Measurements from ENCODE around the gene MARVELD1. TPM values are rescaled to one million over a fixed set of nuclear protein-coding genes. Genes with fewer than 3 reads are reported as not detected.

MARVELD1 gene
- total and polyA plus RNA-seq, 2 of the 4 experiments (the other 2 are of a cell fraction), result 12.0 to 68.1 TPM

DNA sequence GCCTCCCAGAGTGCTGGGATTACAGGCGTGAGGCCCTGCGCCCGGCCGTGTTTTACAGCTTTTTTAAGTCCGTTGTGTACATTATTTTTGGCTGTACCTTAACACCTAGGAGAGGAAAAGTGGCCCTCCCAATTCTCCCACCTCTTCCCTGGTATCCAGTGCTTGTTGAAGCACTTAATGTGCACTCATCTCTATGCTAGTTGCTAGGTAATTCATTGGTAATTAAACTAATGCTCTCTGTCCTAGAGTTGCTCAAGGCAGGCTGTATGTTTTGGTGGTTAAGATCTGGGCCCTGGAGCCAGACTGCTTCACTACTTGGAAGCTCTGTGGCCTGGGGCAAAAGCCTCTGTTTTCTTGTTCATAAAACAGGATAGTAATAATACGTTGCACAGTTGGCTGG is 46.1 kb upstream of the MARVELD1 start:
- Histone ChIP-seq H3K79me1 (ENCODE audit: low read depth in 1 of 2, low read length in 2 of 2) (peaks cover 8 to 16% of the 10 kb centered on the region in 2 experiments), H3K4me2 (ENCODE audit: low read depth, low read length) (no peak overlapping the region), H3K4ac (ENCODE audit: low read depth, low read length) (no peak overlapping the region), H4K20me1 (ENCODE audit: insufficient read depth, low read length) (no peaks in the 10 kb centered on the region), H3K18ac (ENCODE audit: low read depth, low read length) (no peak overlapping the region), H2AK9ac (replicated peaks; ENCODE audit: low read depth, low read length, poor library complexity) (no peak overlapping the region), H3K23ac (ENCODE audit: low read depth, low read length) (no peak overlapping the region), H3K27me3 (ENCODE audit: control insufficient read depth, insufficient read depth, low read length) (no peaks in the 10 kb centered on the region), H4K5ac (ENCODE audit: low read depth, low read length) (no peak overlapping the region), H3K14ac (replicated peaks; ENCODE audit: low read depth, low read length) (no peak overlapping the region), H4K8ac (ENCODE audit: low read depth in 2 of 2, low read length in 2 of 2) (no peak overlapping the region), H3K27ac (ENCODE audit: insufficient read depth, low read length) (no peak overlapping the region), H2AK5ac (ENCODE audit: low read depth, low read length) (no peak overlapping the region), H4K91ac (ENCODE audit: insufficient read depth, low read depth, low read length) (no peak overlapping the region), H2BK15ac (ENCODE audit: low read depth, low read length) (no peak overlapping the region), H3K56ac (ENCODE audit: extremely low read depth, insufficient read depth, low read length) (no peak overlapping the region), H2BK120ac (ENCODE audit: low read depth, low read length) (no peak overlapping the region), H3K9me3 (ENCODE audit: control insufficient read depth, insufficient read depth, low read length) (no peaks in the 10 kb centered on the region), H3K4me3 (ENCODE audit: insufficient read depth, low read depth, low read length) (no peak overlapping the region), H3K4me1 (ENCODE audit: control insufficient read depth, insufficient read depth, low read length) (no peaks in the 10 kb centered on the region), H2AFZ (replicated peaks; ENCODE audit: low read length, poor library complexity) (no peak overlapping the region), H2BK20ac (ENCODE audit: low read depth, low read length) (no peak overlapping the region), H3K9me1 (ENCODE audit: insufficient read depth, low read length) (no peaks in the 10 kb centered on the region), H2BK5ac (ENCODE audit: low read depth, low read length, poor library complexity, severe bottlenecking) (no peak overlapping the region), H3K36me3 (ENCODE audit: control insufficient read depth, insufficient read depth, low read length) (peaks cover 48% of the 10 kb centered on the region), H3K9ac (ENCODE audit: low read depth, low read length) (no peak overlapping the region)
- ATAC-seq (ENCODE audit: low read depth), result no peak
- dilution Hi-C loops (cut with HindIII; ENCODE audit: low sequenced_read_pairs, unreplicated experiment), result no loop called here
- in situ Hi-C loops (cut with MboI; ENCODE audit: low sequenced_read_pairs), result no loop called here
- BruUV-seq (replicated peaks), result no TSS peak
- intact Hi-C loops (cut with micrococcal nuclease), result no loop called here
- POLR2A ChIA-PET (ENCODE audit: unreplicated experiment), result no interaction called here
- CTCF ChIA-PET, result interaction anchor here (1.2 kb wide), 1 partner anchor 58 kb away, joined by 7 read pairs; no protein-coding TSS in a partner anchor
- TF ChIP-seq MAZ (IDR thresholded peaks at IDR 0.05; ENCODE audit: borderline replicate concordance, low read depth, low read length) (no peak), MAFK (IDR thresholded peaks at IDR 0.05; ENCODE audit: low read depth, low read length) (no peak), MXI1 (IDR thresholded peaks at IDR 0.05; ENCODE audit: borderline replicate concordance, low read depth, low read length) (no peak), RAD21 (IDR thresholded peaks at IDR 0.05; ENCODE audit: low read length) (no peak), SMC3 (IDR thresholded peaks at IDR 0.05; ENCODE audit: low read depth, low read length) (no peak), NFE2L2 (IDR thresholded peaks at IDR 0.05; ENCODE audit: low read depth, low read length) (no peak), RFX5 (IDR thresholded peaks at IDR 0.05; ENCODE audit: low read depth, low read length) (no peak), CEBPB (IDR thresholded peaks at IDR 0.05; ENCODE audit: low read depth, low read length) (no peak)
- TF ChIP-seq, protein P1, sequence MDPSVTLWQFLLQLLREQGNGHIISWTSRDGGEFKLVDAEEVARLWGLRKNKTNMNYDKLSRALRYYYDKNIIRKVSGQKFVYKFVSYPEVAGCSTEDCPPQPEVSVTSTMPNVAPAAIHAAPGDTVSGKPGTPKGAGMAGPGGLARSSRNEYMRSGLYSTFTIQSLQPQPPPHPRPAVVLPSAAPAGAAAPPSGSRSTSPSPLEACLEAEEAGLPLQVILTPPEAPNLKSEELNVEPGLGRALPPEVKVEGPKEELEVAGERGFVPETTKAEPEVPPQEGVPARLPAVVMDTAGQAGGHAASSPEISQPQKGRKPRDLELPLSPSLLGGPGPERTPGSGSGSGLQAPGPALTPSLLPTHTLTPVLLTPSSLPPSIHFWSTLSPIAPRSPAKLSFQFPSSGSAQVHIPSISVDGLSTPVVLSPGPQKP (IDR thresholded peaks at IDR 0.05; ENCODE audit: borderline replicate concordance, low read depth, low read length), result no peak
- TF ChIP-seq, protein P2, sequence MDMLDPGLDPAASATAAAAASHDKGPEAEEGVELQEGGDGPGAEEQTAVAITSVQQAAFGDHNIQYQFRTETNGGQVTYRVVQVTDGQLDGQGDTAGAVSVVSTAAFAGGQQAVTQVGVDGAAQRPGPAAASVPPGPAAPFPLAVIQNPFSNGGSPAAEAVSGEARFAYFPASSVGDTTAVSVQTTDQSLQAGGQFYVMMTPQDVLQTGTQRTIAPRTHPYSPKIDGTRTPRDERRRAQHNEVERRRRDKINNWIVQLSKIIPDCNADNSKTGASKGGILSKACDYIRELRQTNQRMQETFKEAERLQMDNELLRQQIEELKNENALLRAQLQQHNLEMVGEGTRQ (IDR thresholded peaks at IDR 0.05; ENCODE audit: low read depth, low read length), result no peak
- 100% methylated on average over 1 of the region's 6 CpGs; no CpG with 5 or more reads in 1 of the 2 experiments for WGBS, 2 experiments (ENCODE audit: extremely low coverage in 2 of 2, insufficient read length in 1 of 2)
- DNase-seq, result no peak

Data from IMR-90 (cell line).